Esophagus muscularis mucosa (tissue), 3 donors: Measurements from ENCODE around the gene MAP2K5.

Source experiments
- CTCF ChIP-seq, 3 experiments: fragments of 200-600 bp in 2 of 3; fragments of 450-650 bp in 1 of 3; sonication (generic) in 2 of 3; IDR thresholded peaks; one replicate each; pipeline ENCODE4 v1.5.1; 2017 to 2019; ENCODE audit warnings: antibody characterized with exemption in 3 of 3, mild to moderate bottlenecking in 2 of 3, moderate library complexity in 1 of 3
- POLR2A ChIP-seq: fragments of 450-650 bp; IDR thresholded peaks from one replicate; pipeline ENCODE4 v1.6.1; 2017; ENCODE audit warnings: antibody characterized with exemption, moderate library complexity, mild to moderate bottlenecking, low read depth
- POLR2AphosphoS5 ChIP-seq, 2 donors: sonication (generic); formaldehyde crosslinking; IDR thresholded peaks; one replicate each; pipeline ENCODE4 v1.6.1; 2017; ENCODE audit warnings: antibody characterized with exemption in 2 of 2

DNA sequence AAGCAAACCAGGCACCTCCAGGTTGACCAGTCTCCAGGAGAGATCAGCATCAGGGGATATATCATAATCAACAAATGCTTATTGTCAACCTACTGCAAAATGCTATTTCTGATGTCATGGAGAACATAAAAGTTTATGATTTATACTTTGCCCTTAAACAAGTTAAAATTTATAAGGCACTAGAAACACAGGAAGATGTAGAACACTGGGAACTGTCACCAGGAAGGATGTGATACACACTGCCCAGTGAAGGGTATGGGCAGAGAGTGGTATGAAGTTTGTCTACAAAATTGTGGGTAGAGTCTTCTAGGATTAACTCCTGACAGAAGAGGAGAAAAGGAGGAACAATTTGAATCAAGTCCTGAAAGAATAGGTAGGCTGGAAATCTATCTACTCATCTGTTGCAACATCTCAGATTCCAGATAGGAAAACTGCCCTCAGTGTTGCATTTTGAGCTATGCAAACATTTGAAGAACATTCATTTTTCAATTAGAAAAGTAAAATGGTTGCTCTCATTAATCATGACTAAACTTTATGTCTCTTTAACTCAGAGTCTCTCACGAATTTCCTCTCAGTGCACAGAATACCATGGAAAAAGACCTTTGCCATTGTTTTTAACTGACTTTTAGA, 176.9 kb downstream of the MAP2K5 start:
- TF ChIP-seq CTCF (IDR thresholded peaks at IDR 0.05): no peak
- no peak for TF ChIP-seq POLR2A
- no peak for TF ChIP-seq POLR2AphosphoS5 (IDR thresholded peaks at IDR 0.05)
